Hepatocyte (in vitro differentiated cells): ENCODE results near the gene RARA.

Source experiments
- CTCF ChIP-seq: fragments of 200-600 bp; sonication (generic); IDR thresholded peaks from 2 replicates; pipeline ENCODE4 v1.5.1; 2016; ENCODE audit warnings: antibody characterized with exemption, mild to moderate bottlenecking; ENCODE audit not compliant: poor library complexity
- EZH2 ChIP-seq: fragments of 200-600 bp; sonication (generic); IDR thresholded peaks from 2 replicates; pipeline ENCODE4 v1.6.1; 2016; ENCODE audit warnings: antibody characterized with exemption, mild to moderate bottlenecking, borderline replicate concordance

- no peak for TF ChIP-seq EZH2
- no peak for TF ChIP-seq CTCF
These were observed 4.1 kb downstream of the RARA start for GRCh38 chr17:40312893-40313667.
